Pancreas (tissue), 10 donors: ENCODE measurements around the gene FAM161A. TPM values are rescaled to one million over a fixed set of nuclear protein-coding genes. Genes with fewer than 3 reads are reported as not detected.

Experiments used
- ATAC-seq, 4 donors: fragments of 200-7000 bp; cut with Tn5 transposase; one replicate each; pipeline versions ENCODE4 v1.8.0 to v1.9.1; 2020; ENCODE audit warnings: mild to moderate bottlenecking in 4 of 4, moderate library complexity in 4 of 4
- DNase-seq, 6 donors: peaks; one replicate each; pipeline ENCODE4 v3.0.0-alpha.2; 2020
- FAIRE-seq: peaks from 2 replicates; lab custom pipeline; 2012; peaks lifted over from hg19 to GRCh38; lab: Jason Lieb, UNC
- H3K27ac ChIP-seq, 4 donors: fragments of 200-600 bp; sonication (generic); 1 replicate in 3 of 4; 2 replicates in 1 of 4; pipeline versions ENCODE4 v1.5.0 to v1.8.0; 2020
- H3K27me3 ChIP-seq, 4 donors: fragments of 200-600 bp; one replicate each; pipeline ENCODE4 v1.8.0; 2021
- H3K36me3 ChIP-seq, 3 donors: fragments of 200-600 bp; sonication (generic) in 1 of 3; one replicate each; pipeline versions ENCODE4 v1.5.0 to v1.8.0; 2020 to 2021
- H3K4me1 ChIP-seq, 3 donors: fragments of 200-600 bp; one replicate each; pipeline ENCODE4 v1.8.0; 2021
- H3K4me3 ChIP-seq, 4 donors: fragments of 200-600 bp; sonication (generic) in 2 of 4; one replicate each; pipeline versions ENCODE4 v1.5.0 to v1.8.0; 2020 to 2021
- H3K9me3 ChIP-seq, 4 donors: fragments of 200-600 bp; one replicate each; pipeline ENCODE4 v1.8.0; 2021
- WGBS, 2 donors: extraction: QIAGEN DNeasy Blood & Tissue Kit; methylation state at CpG; one replicate each; pipeline ENCODE4 v1.1.7; 2013; 5-methylcytosine and 5-hydroxymethylcytosine counted together
- intact Hi-C, 3 donors: fragments of 100-400 bp; cut with DNase I; formaldehyde crosslinking; loops; one replicate each; pipeline versions ENCODE4 v1.11.1 to v1.14.2; 2022
- polyA plus RNA-seq, 2 donors: library from polyadenylated mRNA; stranded (reverse); fragments of 200-250 nt; gene quantifications; one replicate each; pipeline ENCODE4 v1.2.3, GENCODE V29; 2013
- total RNA-seq, 6 donors: library from RNA; stranded (reverse); fragmentation: NEBNext Ultra II Directional in 4 of 6; extraction: Animal tissue kit (Norgen Biotek cat#: 25700) in 4 of 6; gene quantifications; one replicate each; pipeline versions ENCODE4 v1.2.1 to v1.2.4, GENCODE V29; 2021 to 2023
- TF ChIP-seq, protein P1 (sequence below), 4 donors: fragments of 200-600 bp; sonication (generic) in 3 of 4; IDR thresholded peaks; one replicate each; pipeline versions ENCODE4 v1.5.0 to v1.8.0; 2021; ENCODE audit warnings: antibody characterized with exemption in 4 of 4
- donor health status: healthy with polysubstance abuse.
- donor health status: DM: no; HTN: no; CAD: no; lungs with moderate emphysema.
- donor health status: DM: no; HTN: no; CAD: no.
- donor health status: control.
- donor health status: control.
- donor health status: Bipolar disorder and iron deficiency.
- donor health status: DM: yes; HTN: yes; CAD: no.
- donor health status: DM: no; HTN: no; CAD: no.
- donor health status: DM: no; HTN: no; CAD: no.
- donor health status: DM: yes; HTN: yes; CAD: no.

FAM161A gene
- total and polyA plus RNA-seq, 8 donors: 1.3 to 5.0 (median 2.5) TPM

DNA sequence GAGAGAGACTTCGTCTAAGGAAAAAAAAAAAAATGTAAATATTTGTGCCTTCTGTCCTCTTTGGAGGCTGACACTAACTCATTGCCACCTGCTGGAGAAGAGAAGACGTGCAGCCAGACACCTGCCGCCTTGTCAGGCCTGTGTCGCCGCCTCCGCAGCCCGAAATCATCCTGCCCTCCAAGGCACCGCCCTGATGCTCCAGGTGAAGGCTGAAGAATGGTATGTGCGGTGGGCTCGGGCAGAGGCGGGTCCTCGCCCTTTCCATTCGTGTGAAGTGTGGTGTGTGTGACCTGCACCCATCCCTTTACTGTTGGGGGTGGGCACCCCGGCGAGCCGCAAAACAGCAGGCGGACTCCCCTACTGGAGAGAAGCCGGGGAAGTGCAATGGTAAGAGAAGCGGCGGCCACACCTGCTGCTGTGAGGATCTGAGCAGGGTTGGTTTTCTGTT, 60.4 kb downstream of the FAM161A start:
- Histone ChIP-seq H3K9me3 (no peaks in the 10 kb centered on the region), H3K4me3 (no peak overlapping the region), H3K36me3 (no peaks in the 10 kb centered on the region), H3K4me1 (no peaks in the 10 kb centered on the region), H3K27ac (no peak overlapping the region), H3K27me3 (no peaks in the 10 kb centered on the region)
- no peak for FAIRE-seq
- TF ChIP-seq, protein P1, sequence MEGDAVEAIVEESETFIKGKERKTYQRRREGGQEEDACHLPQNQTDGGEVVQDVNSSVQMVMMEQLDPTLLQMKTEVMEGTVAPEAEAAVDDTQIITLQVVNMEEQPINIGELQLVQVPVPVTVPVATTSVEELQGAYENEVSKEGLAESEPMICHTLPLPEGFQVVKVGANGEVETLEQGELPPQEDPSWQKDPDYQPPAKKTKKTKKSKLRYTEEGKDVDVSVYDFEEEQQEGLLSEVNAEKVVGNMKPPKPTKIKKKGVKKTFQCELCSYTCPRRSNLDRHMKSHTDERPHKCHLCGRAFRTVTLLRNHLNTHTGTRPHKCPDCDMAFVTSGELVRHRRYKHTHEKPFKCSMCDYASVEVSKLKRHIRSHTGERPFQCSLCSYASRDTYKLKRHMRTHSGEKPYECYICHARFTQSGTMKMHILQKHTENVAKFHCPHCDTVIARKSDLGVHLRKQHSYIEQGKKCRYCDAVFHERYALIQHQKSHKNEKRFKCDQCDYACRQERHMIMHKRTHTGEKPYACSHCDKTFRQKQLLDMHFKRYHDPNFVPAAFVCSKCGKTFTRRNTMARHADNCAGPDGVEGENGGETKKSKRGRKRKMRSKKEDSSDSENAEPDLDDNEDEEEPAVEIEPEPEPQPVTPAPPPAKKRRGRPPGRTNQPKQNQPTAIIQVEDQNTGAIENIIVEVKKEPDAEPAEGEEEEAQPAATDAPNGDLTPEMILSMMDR (IDR thresholded peaks at IDR 0.05): peak; percentile 31 to 45 (median 42)
- DNase-seq: peak; percentile 54 to 79 (median 62)
- 12 to 24% methylated on average over 20 of the region's 20 CpGs for WGBS, 2 donors
- ATAC-seq: peak; percentile 83 to 99 (median 95)
- intact Hi-C loops: no loop called here

DNA sequence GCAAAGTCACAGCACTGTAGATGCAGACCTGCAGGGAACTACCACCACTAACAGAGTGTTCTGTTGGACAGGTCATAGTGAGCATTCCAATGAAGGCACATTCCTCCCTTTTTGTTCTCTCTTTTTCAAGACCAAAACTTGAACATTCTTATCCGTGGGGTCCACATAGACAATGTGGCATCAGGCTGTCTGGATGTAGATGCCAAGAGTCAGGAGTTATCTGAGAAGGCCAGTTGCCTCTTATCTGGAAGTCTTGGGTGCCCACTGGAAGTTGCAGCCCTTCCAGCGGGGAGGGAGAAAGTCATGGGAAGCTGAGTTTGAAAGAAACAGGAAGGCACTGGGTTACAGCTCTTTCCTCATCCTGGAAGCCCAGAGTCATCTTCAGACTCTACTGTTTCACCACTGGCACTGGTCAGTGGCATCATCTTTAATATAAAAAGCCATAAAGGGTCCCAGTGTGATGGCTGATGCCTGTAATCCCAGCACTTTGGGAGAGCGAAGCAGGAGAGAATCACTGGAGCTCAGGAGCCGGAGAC, 61.4 kb downstream of the FAM161A start:
- Histone ChIP-seq H3K4me3 (no peak overlapping the region), H3K27ac (no peak overlapping the region), H3K36me3 (no peaks in the 10 kb centered on the region), H3K27me3 (no peaks in the 10 kb centered on the region), H3K4me1 (no peaks in the 10 kb centered on the region), H3K9me3 (no peaks in the 10 kb centered on the region)
- FAIRE-seq (no peak), DNase-seq (no peak), ATAC-seq (no peak)
- intact Hi-C loops: no loop called here
- WGBS, 2 donors: 89 to 90% methylated on average over 4 of the region's 4 CpGs
- TF ChIP-seq, protein P1 (IDR thresholded peaks at IDR 0.05): no peak

DNA sequence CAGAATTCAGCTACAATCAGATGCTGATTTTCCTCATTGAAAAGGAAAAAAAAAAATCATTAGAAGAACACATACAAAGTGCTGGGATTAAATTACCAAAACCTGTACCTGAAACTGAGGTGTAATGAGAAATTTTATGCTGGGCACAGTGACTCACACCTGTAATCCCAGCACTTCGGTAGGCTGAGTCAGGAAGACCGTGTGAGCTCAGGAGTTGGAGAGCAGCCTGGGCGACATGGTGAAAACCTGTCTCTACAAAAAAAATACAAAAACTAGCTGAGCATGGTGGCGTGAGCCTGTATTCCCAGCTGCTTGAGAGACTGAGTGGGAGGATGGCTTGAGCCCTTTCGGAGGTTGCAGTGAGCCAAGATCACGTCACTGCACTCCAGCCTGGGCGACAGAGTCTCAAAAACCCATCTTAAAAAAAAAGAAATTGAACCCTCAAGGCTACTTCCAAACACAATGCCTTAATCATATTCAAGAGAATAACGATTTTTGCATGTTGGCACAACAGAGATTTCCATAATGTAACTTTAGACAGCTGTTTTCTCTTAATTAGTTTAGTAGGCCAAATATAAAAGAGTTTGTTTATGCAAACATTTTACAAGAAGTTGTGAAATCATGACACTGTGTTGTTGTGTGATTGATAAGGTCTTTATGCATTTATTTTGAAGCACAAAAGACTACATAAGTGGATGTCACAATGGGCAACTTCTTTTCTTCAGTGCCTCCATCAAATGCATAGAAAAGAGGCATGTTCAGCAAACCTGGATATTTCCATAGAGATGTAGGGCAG, 63.9 kb downstream of the FAM161A start:
- Histone ChIP-seq H3K9me3 (no peaks in the 10 kb centered on the region), H3K36me3 (no peaks in the 10 kb centered on the region), H3K4me3 (no peak overlapping the region), H3K27ac (no peak overlapping the region), H3K27me3 (no peaks in the 10 kb centered on the region), H3K4me1 (no peaks in the 10 kb centered on the region)
- ATAC-seq (no peak), FAIRE-seq (no peak), DNase-seq (no peak)
- WGBS, 2 donors: 81 to 82% methylated on average over 8 of the region's 8 CpGs
- intact Hi-C loops: no loop called here
- TF ChIP-seq, protein P1 (IDR thresholded peaks at IDR 0.05): no peak

DNA sequence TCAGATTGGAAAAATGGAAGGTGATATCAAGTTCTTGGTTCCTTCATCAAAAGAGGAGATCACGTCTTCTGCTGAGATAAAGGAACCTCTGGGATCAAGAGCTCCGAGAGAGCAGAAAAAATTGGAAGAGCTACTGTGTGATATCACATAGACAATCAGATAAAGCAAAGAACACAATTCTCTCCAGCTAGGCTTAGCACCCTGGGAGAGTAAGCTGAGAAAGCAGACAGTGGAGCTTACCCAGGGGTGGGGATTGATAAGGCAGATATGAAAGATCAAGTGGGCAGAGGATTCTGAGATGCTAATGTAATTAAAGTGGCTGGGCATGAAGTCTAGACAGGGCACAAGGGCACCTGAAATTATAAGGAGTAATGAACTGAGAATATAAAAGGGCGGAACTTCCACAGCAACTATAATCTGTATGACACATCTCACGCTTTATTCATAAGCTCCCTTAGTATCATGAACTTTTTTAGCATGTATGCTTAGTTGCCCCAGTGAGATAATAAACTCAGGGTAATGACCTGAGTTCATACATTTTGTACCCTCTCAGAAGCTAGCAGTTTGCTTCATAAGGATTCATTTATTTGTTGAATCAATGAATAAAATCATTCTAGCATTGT, 65.8 kb downstream of the FAM161A start:
- TF ChIP-seq, protein P1 (IDR thresholded peaks at IDR 0.05): no peak
- intact Hi-C loops: no loop called here
- no peaks in the 10 kb centered on the region for H3K27me3 ChIP-seq
- DNase-seq (no peak), ATAC-seq (no peak), FAIRE-seq (no peak)
- no peaks in the 10 kb centered on the region for H3K4me1 ChIP-seq
- H3K9me3 ChIP-seq: no peaks in the 10 kb centered on the region
- WGBS, 2 donors: 88 to 93% methylated on average over 4 of the region's 4 CpGs
- no peak overlapping the region for H3K27ac ChIP-seq
- H3K4me3 ChIP-seq: no peak overlapping the region
- no peaks in the 10 kb centered on the region for H3K36me3 ChIP-seq
